Liver (tissue), 9 donors: ENCODE results near the gene EFHB. TPM values are rescaled to one million over a fixed set of nuclear protein-coding genes. Genes with fewer than 3 reads are reported as not detected.
A peak's percentile ranks its signal among the peaks of the same experiment; 100 is the strongest.

ENCODE experiments used
- DNase-seq: peaks from one replicate; pipeline ENCODE4 v3.0.0-alpha.2; 2017; ENCODE audit warnings: low spot score
- H3K27ac ChIP-seq, 2 donors: one replicate each; pipeline ENCODE4 v1.7.0; 2013; ENCODE audit warnings: inconsistent platforms in 2 of 2, low read length in 2 of 2, control low read depth in 1 of 2, low read depth in 1 of 2, mild to moderate bottlenecking in 1 of 2
- H3K27me3 ChIP-seq, 4 donors: one replicate each; pipeline versions ENCODE4 v1.6.1 to v1.7.0; 2013; ENCODE audit warnings: low read length in 3 of 4, inconsistent platforms in 1 of 4, mild to moderate bottlenecking in 1 of 4, moderate library complexity in 1 of 4; ENCODE audit not compliant: control insufficient read depth in 4 of 4, insufficient read depth in 4 of 4
- H3K36me3 ChIP-seq, 4 donors: one replicate each; pipeline versions ENCODE4 v1.6.1 to v1.7.0; 2013; ENCODE audit warnings: low read length in 3 of 4, mild to moderate bottlenecking in 3 of 4, low read depth in 1 of 4, moderate library complexity in 1 of 4; ENCODE audit not compliant: control insufficient read depth in 4 of 4, insufficient read depth in 3 of 4
- H3K4me1 ChIP-seq, 4 donors: one replicate each; pipeline versions ENCODE4 v1.6.1 to v1.7.0; 2013; ENCODE audit warnings: low read length in 3 of 4, mild to moderate bottlenecking in 3 of 4, moderate library complexity in 1 of 4; ENCODE audit not compliant: control insufficient read depth in 4 of 4, insufficient read depth in 4 of 4
- H3K4me3 ChIP-seq, 3 donors: one replicate each; pipeline versions ENCODE4 v1.6.1 to v1.7.0; 2013; ENCODE audit warnings: low read length in 3 of 3, control low read depth in 1 of 3, low read depth in 1 of 3, mild to moderate bottlenecking in 1 of 3
- H3K9ac ChIP-seq, 2 donors: one replicate each; pipeline ENCODE4 v1.7.0; 2013; ENCODE audit warnings: low read length in 2 of 2, mild to moderate bottlenecking in 2 of 2, moderate library complexity in 2 of 2, control low read depth in 1 of 2, low read depth in 1 of 2
- H3K9me3 ChIP-seq, 4 donors: one replicate each; pipeline versions ENCODE4 v1.6.1 to v1.7.0; 2013; ENCODE audit warnings: low read length in 3 of 4; ENCODE audit not compliant: control insufficient read depth in 4 of 4
- CTCF ChIP-seq: fragments of 150-350 bp; IDR thresholded peaks from 2 replicates; pipeline ENCODE4 v1.5.1; 2017; ENCODE audit warnings: improper control_type of control experiment, low read depth, low read length; ENCODE audit not compliant: missing input control
- EGR1 ChIP-seq, 2 donors: IDR thresholded peaks; 2 replicates each; pipeline ENCODE4 v1.6.1; 2016 to 2018; ENCODE audit warnings: antibody characterized with exemption in 2 of 2, low read depth in 2 of 2
- FOXA1 ChIP-seq: IDR thresholded peaks from 2 replicates; pipeline ENCODE4 v1.6.1; 2016; ENCODE audit warnings: antibody characterized with exemption
- FOXA2 ChIP-seq: IDR thresholded peaks from 2 replicates; pipeline ENCODE4 v1.6.1; 2016; ENCODE audit warnings: antibody characterized with exemption
- GABPA ChIP-seq, 2 donors: IDR thresholded peaks in 1 of 2; conservative IDR thresholded peaks in 1 of 2; 2 replicates each; pipeline ENCODE4 v1.6.1; 2016; ENCODE audit warnings: antibody characterized with exemption in 2 of 2, mild to moderate bottlenecking in 1 of 2, moderate library complexity in 1 of 2
- HNF4A ChIP-seq, 2 donors: conservative IDR thresholded peaks; 2 replicates each; pipeline ENCODE4 v1.6.1; 2016; ENCODE audit warnings: antibody characterized with exemption in 2 of 2, mild to moderate bottlenecking in 2 of 2
- HNF4G ChIP-seq: IDR thresholded peaks from 2 replicates; pipeline ENCODE4 v1.6.1; 2016; ENCODE audit warnings: antibody characterized with exemption
- JUND ChIP-seq, 2 donors: IDR thresholded peaks; 2 replicates each; pipeline ENCODE4 v1.6.1; 2016; ENCODE audit warnings: antibody characterized with exemption in 2 of 2
- MAX ChIP-seq: IDR thresholded peaks from 2 replicates; pipeline ENCODE4 v1.6.1; 2016; ENCODE audit warnings: antibody characterized with exemption
- NR2F2 ChIP-seq: IDR thresholded peaks from 2 replicates; pipeline ENCODE4 v1.6.1; 2016; ENCODE audit warnings: antibody characterized with exemption
- RAD21 ChIP-seq, 2 donors: IDR thresholded peaks; 2 replicates each; pipeline ENCODE4 v1.6.1; 2016; ENCODE audit warnings: antibody characterized with exemption in 2 of 2, mild to moderate bottlenecking in 2 of 2
- REST ChIP-seq: IDR thresholded peaks from 2 replicates; pipeline ENCODE4 v1.6.1; 2016; ENCODE audit warnings: antibody characterized with exemption, mild to moderate bottlenecking
- RXRA ChIP-seq, 2 donors: IDR thresholded peaks; 2 replicates each; pipeline ENCODE4 v1.6.1; 2017 to 2018; ENCODE audit warnings: antibody characterized with exemption in 2 of 2, mild to moderate bottlenecking in 1 of 2
- SP1 ChIP-seq: IDR thresholded peaks from 2 replicates; pipeline ENCODE4 v1.6.1; 2018; ENCODE audit warnings: antibody characterized with exemption, mild to moderate bottlenecking
- TAF1 ChIP-seq: conservative IDR thresholded peaks from 2 replicates; pipeline ENCODE4 v1.6.1; 2016; ENCODE audit warnings: antibody characterized with exemption, mild to moderate bottlenecking
- YY1 ChIP-seq: IDR thresholded peaks from 2 replicates; pipeline ENCODE4 v1.6.1; 2016; ENCODE audit warnings: antibody characterized with exemption, mild to moderate bottlenecking
- ZBTB33 ChIP-seq: IDR thresholded peaks from 2 replicates; pipeline ENCODE4 v1.6.1; 2016; ENCODE audit warnings: antibody characterized with exemption
- WGBS: extraction: QIAGEN DNeasy Blood & Tissue Kit; methylation state at CpG from one replicate; pipeline ENCODE4 v1.1.7; 2013; 5-methylcytosine and 5-hydroxymethylcytosine counted together
- polyA plus RNA-seq, 2 donors: library from polyadenylated mRNA; stranded (reverse) in 1 of 2; unstranded in 1 of 2; fragments of 200-250 nt in 1 of 2; fragments of >200 nt in 1 of 2; fragmentation: Nextera tagmentation in 1 of 2; extraction: Ambion mirVana in 1 of 2; gene quantifications; one replicate each; pipeline versions ENCODE4 v1.2.1 to v1.2.3, GENCODE V29; 2013 to 2015
- total RNA-seq, 2 donors: library from RNA; depleted of rRNA; stranded (reverse); fragments of >200 nt; gene quantifications; one replicate each; pipeline ENCODE4 v1.2.3, GENCODE V29; 2014
- donor health status: healthy.
- donor health status: healthy.
- donor health status: healthy.
- donor health status: healthy.
- donor health status: healthy.

The EFHB gene
- total and polyA plus RNA-seq, 4 donors: 0.05 to 0.37 (median 0.33) TPM; not detected in 1

GRCh38 chr3:19945969-19946831, 12.2 kb upstream of the EFHB start:
- H3K36me3 ChIP-seq: peaks cover 0 to 2% (median 0%) of the 10 kb centered on the region in 4 donors
- H3K9me3 ChIP-seq: no peaks in the 10 kb centered on the region
- peaks cover 3 to 19% (median 15%) of the 10 kb centered on the region in 4 donors for H3K4me1 ChIP-seq
- H3K9ac ChIP-seq: peak overlapping the region; percentile 45 to 75
- peak overlapping the region; percentile 88 to 92 (median 90) for H3K4me3 ChIP-seq
- peak; percentile 37 for DNase-seq
- peak; percentile 11 for TF ChIP-seq CTCF
- no peak for TF ChIP-seq FOXA1
- TF ChIP-seq HNF4G: no peak
- TF ChIP-seq REST: no peak
- peak; percentile 1 for TF ChIP-seq NR2F2
- no peaks in the 10 kb centered on the region for H3K27me3 ChIP-seq
- H3K27ac ChIP-seq: peak overlapping the region; percentile 99
- 23% methylated on average over 26 of the region's 26 CpGs for WGBS

GRCh38 chr3:19945534-19945933, 11.5 kb upstream of the EFHB start:
- peaks cover 3 to 19% (median 15%) of the 10 kb centered on the region in 4 donors for H3K4me1 ChIP-seq
- no peaks in the 10 kb centered on the region for H3K36me3 ChIP-seq
- H3K4me3 ChIP-seq: peak overlapping the region; percentile 88 to 92 (median 90)
- H3K27ac ChIP-seq: peak overlapping the region; percentile 99
- no peaks in the 10 kb centered on the region for H3K27me3 ChIP-seq
- H3K9ac ChIP-seq: peak overlapping the region; percentile 31 to 75
- 43% methylated on average over 9 of the region's 9 CpGs for WGBS
- DNase-seq: no peak
- no peaks in the 10 kb centered on the region for H3K9me3 ChIP-seq
- no peak for TF ChIP-seq CTCF
- no peak for TF ChIP-seq RAD21 (IDR thresholded peaks at IDR 0.05)
- no peak for TF ChIP-seq EGR1 (IDR thresholded peaks at IDR 0.05; ENCODE audit: low read depth in 2 of 2)
- no peak for TF ChIP-seq RXRA (IDR thresholded peaks at IDR 0.05)
- TF ChIP-seq NR2F2: no peak
- no peak for TF ChIP-seq REST
- TF ChIP-seq FOXA2: no peak
- no peak for TF ChIP-seq MAX
- no peak for TF ChIP-seq SP1
- TF ChIP-seq JUND (IDR thresholded peaks at IDR 0.05): no peak
- TF ChIP-seq YY1: no peak
- TF ChIP-seq ZBTB33: peak; percentile 22
- peak in 1 of 2 donors; percentile 60 for TF ChIP-seq HNF4A (conservative IDR thresholded peaks at IDR 0.05)
- no peak for TF ChIP-seq FOXA1
- TF ChIP-seq TAF1: no peak
- TF ChIP-seq HNF4G: no peak
- TF ChIP-seq GABPA (IDR thresholded peaks at IDR 0.05 in 1 of 2, conservative IDR thresholded peaks at IDR 0.05 in 1 of 2): peak in 1 of 2 donors; percentile 18
